Measurements from ENCODE around the gene STXBP6. TPM values are rescaled to one million over a fixed set of nuclear protein-coding genes. Genes with fewer than 3 reads are reported as not detected.

STXBP6 gene
- total RNA-seq, result 0.06 and 1.3 TPM in 2 replicates

GRCh38 chr14:25049568-25050268, at the start of gene STXBP6:
STXBP6 (minus strand) TSS chr14:25050147; CDS start chr14:24974818, 75,329 bp downstream.
- no peak for DNase-seq (ENCODE audit: extremely low read depth, low read depth, low spot score)

GRCh38 chr14:25097120-25097519, 47.2 kb upstream of the STXBP6 start:
- no peak for DNase-seq (ENCODE audit: extremely low read depth, low read depth, low spot score)

- DNase-seq (ENCODE audit: extremely low read depth, low read depth, low spot score), result no peak
Measured at GRCh38 chr14:25095736-25096437, 45.9 kb upstream of the STXBP6 start.

GRCh38 chr14:25094171-25094907, 44.4 kb upstream of the STXBP6 start:
- no peak for DNase-seq (ENCODE audit: extremely low read depth, low read depth, low spot score)

- no peak for DNase-seq (ENCODE audit: extremely low read depth, low read depth, low spot score)
Measured at GRCh38 chr14:25092258-25092740, 42.4 kb upstream of the STXBP6 start.

- no peak for DNase-seq (ENCODE audit: extremely low read depth, low read depth, low spot score)
Measured at GRCh38 chr14:25090716-25091454, 40.9 kb upstream of the STXBP6 start.

GRCh38 chr14:25090256-25090655, 40.3 kb upstream of the STXBP6 start:
- no peak for DNase-seq (ENCODE audit: extremely low read depth, low read depth, low spot score)

- no peak for DNase-seq (ENCODE audit: extremely low read depth, low read depth, low spot score)
Measured at GRCh38 chr14:25089496-25089895, 39.5 kb upstream of the STXBP6 start.

GRCh38 chr14:25086821-25087396, 37.0 kb upstream of the STXBP6 start:
- no peak for DNase-seq (ENCODE audit: extremely low read depth, low read depth, low spot score)

- DNase-seq (ENCODE audit: extremely low read depth, low read depth, low spot score), result no peak
Measured at GRCh38 chr14:25086081-25086480, 36.1 kb upstream of the STXBP6 start.

GRCh38 chr14:25080682-25081081, 30.7 kb upstream of the STXBP6 start:
- DNase-seq (ENCODE audit: extremely low read depth, low read depth, low spot score), result no peak

GRCh38 chr14:25079311-25079710, 29.4 kb upstream of the STXBP6 start:
- no peak for DNase-seq (ENCODE audit: extremely low read depth, low read depth, low spot score)

- no peak for DNase-seq (ENCODE audit: extremely low read depth, low read depth, low spot score)
Measured at GRCh38 chr14:25074099-25074685, 24.2 kb upstream of the STXBP6 start.

- no peak for DNase-seq (ENCODE audit: extremely low read depth, low read depth, low spot score)
Measured at GRCh38 chr14:25069879-25070278, 19.9 kb upstream of the STXBP6 start.

- DNase-seq (ENCODE audit: extremely low read depth, low read depth, low spot score), result no peak
Measured at GRCh38 chr14:25067600-25067999, 17.7 kb upstream of the STXBP6 start.

- DNase-seq (ENCODE audit: extremely low read depth, low read depth, low spot score), result no peak
Measured at GRCh38 chr14:25062022-25062321, 12.0 kb upstream of the STXBP6 start.

- no peak for DNase-seq (ENCODE audit: extremely low read depth, low read depth, low spot score)
Measured at GRCh38 chr14:25056688-25057078, 6.7 kb upstream of the STXBP6 start.

- no peak for DNase-seq (ENCODE audit: extremely low read depth, low read depth, low spot score)
Measured at GRCh38 chr14:25055992-25056687, 6.2 kb upstream of the STXBP6 start.

GRCh38 chr14:25055005-25055404, 5.1 kb upstream of the STXBP6 start:
- no peak for DNase-seq (ENCODE audit: extremely low read depth, low read depth, low spot score)

GRCh38 chr14:25053585-25053984, 3.6 kb upstream of the STXBP6 start:
- DNase-seq (ENCODE audit: extremely low read depth, low read depth, low spot score), result no peak
